IPS-18a (cell line): ENCODE measurements around the gene HEATR5A.
"Not testable (repeated sequence)": the region's sequence is repeated elsewhere in the genome, so short reads cannot be mapped to it uniquely, and the experiment has no call there.

Source experiments
- H3K27ac ChIP-seq: one replicate; pipeline ENCODE4 v1.5.1; 2013; ENCODE audit warnings: low read length
- H3K27me3 ChIP-seq: one replicate; pipeline ENCODE4 v1.6.1; 2013; ENCODE audit warnings: mild to moderate bottlenecking, low read length; ENCODE audit not compliant: control insufficient read depth, insufficient read depth
- H3K36me3 ChIP-seq: one replicate; pipeline ENCODE4 v1.6.1; 2013; ENCODE audit warnings: low read depth, low read length; ENCODE audit not compliant: control insufficient read depth
- H3K4me1 ChIP-seq: one replicate; pipeline ENCODE4 v1.6.1; 2013; ENCODE audit warnings: low read depth, low read length; ENCODE audit not compliant: control insufficient read depth
- H3K4me3 ChIP-seq: one replicate; pipeline ENCODE4 v1.5.1; 2013; ENCODE audit warnings: low read length
- H3K9ac ChIP-seq: one replicate; pipeline ENCODE4 v1.6.1; 2013; ENCODE audit warnings: mild to moderate bottlenecking, low read length, moderate library complexity
- H3K9me3 ChIP-seq: one replicate; pipeline ENCODE4 v1.6.1; 2013; ENCODE audit warnings: low read depth, low read length; ENCODE audit not compliant: control insufficient read depth

HEATR5A gene

DNA sequence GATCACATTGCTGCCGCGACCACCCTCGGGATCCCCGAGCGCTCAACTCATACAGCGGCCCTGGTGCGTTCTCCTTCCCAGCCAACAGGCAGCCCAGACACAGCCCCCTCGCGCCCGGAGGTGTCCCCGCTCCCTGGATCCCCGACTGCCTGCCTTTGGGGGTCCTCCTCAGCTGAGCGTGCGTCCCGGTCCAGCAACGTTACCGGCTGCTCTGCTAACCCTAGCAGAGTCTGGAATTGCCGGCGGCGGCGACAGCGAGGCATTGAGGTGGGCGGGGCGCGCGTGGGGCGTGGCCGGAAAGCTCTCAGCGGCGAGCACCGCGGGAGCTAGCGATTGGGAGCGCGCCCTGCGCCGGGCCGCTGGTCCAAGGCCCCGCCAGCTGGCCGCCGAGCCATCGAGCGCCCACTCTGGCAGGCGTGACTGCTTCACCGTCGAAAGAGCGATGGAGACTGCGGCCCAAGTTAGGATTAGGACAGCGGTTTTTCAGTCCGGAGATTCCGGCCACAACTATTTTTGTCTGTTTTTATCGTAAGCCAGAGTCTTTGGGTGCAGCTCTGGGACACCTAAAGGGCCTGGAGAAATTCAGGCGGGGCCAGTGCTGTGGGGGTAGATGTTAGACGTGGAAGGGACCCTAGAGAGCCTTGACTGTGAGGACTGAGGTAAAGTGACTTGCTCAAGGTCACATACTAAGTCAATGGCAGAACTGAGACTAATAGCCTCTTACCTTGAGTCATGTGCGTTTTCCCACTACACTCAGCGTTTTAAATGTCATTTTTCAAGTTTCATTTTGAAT is at the start of gene HEATR5A:
Gene HEATR5A (minus strand): TSS at position 232 of the 793 bp plus-strand sequence. CDS start 17,575 bp downstream, outside the sequence.
- H3K9ac ChIP-seq: peak within 1 kb of the TSS; percentile 70
- no peaks in the 10 kb centered on the region for H3K36me3 ChIP-seq
- H3K9me3 ChIP-seq: no peaks in the 10 kb centered on the region
- peaks cover 7% of the 10 kb centered on the region for H3K4me1 ChIP-seq
- H3K27ac ChIP-seq: no peak within 1 kb of the TSS
- no peaks in the 10 kb centered on the region for H3K27me3 ChIP-seq
- H3K4me3 ChIP-seq: peak within 1 kb of the TSS; percentile 94

DNA sequence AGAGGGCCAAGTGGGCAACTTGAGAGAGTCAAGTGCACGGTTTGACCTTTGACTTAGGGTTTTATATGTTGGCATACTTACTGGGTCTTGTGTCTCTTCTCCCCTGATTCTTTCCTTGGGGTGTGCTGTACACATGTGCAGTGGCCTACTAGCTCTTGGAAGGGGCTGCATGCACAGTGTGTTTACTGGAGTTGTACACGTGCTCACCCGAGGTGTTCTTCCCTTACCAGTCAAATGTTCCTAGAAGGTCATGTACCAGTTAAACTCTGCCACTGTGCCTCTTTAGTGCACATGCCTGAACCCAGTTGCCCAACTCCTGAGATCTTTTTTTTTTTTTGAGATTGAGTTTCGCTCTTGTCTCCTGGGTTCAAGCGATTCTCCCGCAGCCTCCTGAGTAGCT is 46.2 kb upstream of the HEATR5A start:
- no peak overlapping the region for H3K9ac ChIP-seq
- H3K4me3 ChIP-seq: no peak overlapping the region
- no peaks in the 10 kb centered on the region for H3K4me1 ChIP-seq

GRCh38 chr14:31465111-31465510 is 44.8 kb upstream of the HEATR5A start:
- Histone ChIP-seq H3K9ac (no peak overlapping the region), H3K27ac (no peak overlapping the region), H3K36me3 (no peaks in the 10 kb centered on the region), H3K27me3 (no peaks in the 10 kb centered on the region), H3K4me3 (no peak overlapping the region), H3K4me1 (no peaks in the 10 kb centered on the region), H3K9me3 (no peaks in the 10 kb centered on the region)

More for the DNA sequence above, 46.2 kb upstream of the HEATR5A start:
- Histone ChIP-seq H3K36me3 (no peaks in the 10 kb centered on the region), H3K27ac (no peak overlapping the region), H3K9me3 (no peaks in the 10 kb centered on the region), H3K27me3 (no peaks in the 10 kb centered on the region)

DNA sequence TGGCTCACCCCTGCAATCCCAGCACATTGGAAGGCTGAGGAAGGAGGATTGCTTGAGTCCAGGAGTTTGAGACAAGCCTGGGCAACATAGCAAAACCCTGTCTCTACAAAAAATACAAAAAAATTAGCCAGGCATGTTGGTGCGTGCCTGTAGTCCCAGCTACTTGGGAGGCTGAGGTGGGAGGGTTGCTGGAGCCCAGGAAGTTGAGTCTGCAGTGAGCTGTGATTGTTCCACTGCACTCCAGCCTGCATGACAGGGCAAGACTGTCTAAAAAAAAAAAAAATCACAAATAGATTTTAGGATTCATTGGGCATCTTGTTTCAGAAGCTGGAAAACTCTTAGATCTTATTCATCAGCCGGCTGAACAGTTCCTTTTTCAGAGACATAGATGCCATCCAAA is 42.1 kb upstream of the HEATR5A start:
- not testable (repeated sequence) for H3K27ac ChIP-seq, H3K9me3 ChIP-seq, H3K27me3 ChIP-seq, H3K4me3 ChIP-seq, H3K9ac ChIP-seq, H3K36me3 ChIP-seq, H3K4me1 ChIP-seq

GRCh38 chr14:31461545-31461944 is 41.2 kb upstream of the HEATR5A start:
- Histone ChIP-seq H3K4me3 (no peak overlapping the region), H3K9me3 (no peaks in the 10 kb centered on the region), H3K9ac (no peak overlapping the region), H3K36me3 (no peaks in the 10 kb centered on the region), H3K27ac (no peak overlapping the region), H3K4me1 (peaks cover 9% of the 10 kb centered on the region), H3K27me3 (no peaks in the 10 kb centered on the region)

DNA sequence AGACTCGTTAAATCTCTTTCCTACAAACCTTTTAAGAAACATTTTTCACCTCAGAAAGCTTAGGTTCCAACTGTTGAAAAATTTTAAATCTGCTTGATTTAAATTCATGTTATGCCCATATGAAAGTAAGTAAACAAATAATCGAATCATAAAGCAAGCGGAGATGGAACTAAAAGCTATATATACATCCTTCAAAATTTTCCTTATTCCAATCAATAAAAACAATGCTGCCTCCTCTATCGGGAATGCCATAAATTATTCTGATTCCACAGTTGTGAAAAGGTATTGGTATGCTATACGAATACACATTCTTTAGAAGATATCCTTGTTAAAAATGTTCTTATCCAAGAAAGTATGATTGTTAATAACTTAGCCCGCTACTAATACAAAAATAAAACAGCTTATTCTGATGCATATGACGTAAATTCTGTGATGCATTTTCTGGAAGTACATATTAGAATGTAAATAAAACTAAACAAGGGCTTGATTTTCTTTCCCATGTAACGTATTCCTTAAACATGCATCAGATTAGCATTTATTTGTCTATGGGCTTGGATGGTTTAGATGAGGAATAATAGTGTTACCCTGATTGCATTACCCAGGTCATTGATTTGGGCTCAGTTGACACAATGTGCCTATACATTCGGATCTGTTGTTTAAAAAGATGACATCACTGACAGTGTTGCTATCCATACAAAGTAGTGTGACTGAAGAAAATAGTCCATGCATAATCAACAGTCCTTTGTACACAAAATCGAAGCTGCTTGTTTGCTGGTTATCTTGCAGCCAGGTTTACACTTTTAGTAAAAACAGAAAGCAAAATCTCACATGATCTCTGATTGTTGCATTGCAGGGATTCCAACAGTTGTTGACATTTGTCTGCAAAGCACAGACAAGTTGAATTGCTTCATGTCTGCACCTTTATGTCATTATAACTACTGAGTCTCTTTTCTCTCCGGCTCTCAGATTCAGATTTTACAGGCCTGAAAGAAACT is 37.6 kb upstream of the HEATR5A start:
- Histone ChIP-seq H3K9me3 (no peaks in the 10 kb centered on the region), H3K9ac (peak overlapping the region; percentile 94), H3K27me3 (no peaks in the 10 kb centered on the region), H3K27ac (no peak overlapping the region), H3K36me3 (peaks cover 2% of the 10 kb centered on the region), H3K4me1 (peaks cover 9% of the 10 kb centered on the region), H3K4me3 (peak overlapping the region; percentile 99)

DNA sequence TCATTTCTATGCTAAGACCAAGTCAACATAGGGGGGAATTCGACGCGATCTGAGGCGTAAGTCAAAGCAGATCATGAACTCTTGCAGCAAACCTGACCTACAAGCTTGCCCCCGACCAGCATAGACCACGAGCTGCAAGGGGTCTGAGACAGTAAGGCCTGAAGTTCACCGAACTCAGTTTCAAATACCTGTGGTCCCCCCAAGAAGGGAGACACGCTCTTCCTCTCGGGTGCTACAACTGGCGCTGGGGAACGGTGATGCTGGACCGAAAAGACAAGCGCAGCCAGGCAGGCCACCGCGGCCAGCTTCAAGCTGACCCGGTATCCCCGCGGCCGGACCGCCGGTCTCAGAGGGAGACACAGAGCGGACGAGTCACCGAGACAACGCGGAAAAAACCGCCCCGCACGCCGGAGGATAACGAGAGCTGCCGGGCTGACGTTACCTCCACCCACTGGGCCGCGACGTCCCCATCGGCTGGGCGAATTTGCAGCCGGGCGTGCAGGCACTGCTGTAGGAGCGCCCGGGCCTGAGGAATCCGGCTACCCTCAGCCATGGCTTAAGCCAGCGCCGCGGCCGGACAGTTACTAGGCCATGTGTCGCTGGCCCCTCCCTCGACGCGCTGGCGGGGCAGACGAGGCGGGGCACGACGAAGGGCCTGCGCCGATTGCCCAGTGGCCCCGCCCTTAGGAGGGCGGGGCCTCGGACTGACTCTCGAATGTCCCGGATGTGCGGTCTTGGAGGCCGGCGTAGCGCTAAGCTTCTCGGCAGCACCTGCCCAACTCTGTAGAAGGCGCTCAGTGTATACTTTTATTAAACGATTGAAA is 36.7 kb upstream of the HEATR5A start, which contains the start of gene DTD2:
Gene DTD2 (minus strand): TSS at position 666 of the 824 bp plus-strand sequence. CDS start 113 bp downstream, at position 553.
- Histone ChIP-seq H3K9me3 (no peaks in the 10 kb centered on the region), H3K4me1 (peaks cover 9% of the 10 kb centered on the region), H3K36me3 (peaks cover 8% of the 10 kb centered on the region), H3K4me3 (peak within 1 kb of the TSS; percentile 99), H3K27ac (peak within 1 kb of the TSS; percentile 94), H3K9ac (peak within 1 kb of the TSS; percentile 94), H3K27me3 (no peaks in the 10 kb centered on the region)

GRCh38 chr14:31449971-31450610 is 29.7 kb upstream of the HEATR5A start:
- Histone ChIP-seq H3K9ac (no peak overlapping the region), H3K27me3 (no peaks in the 10 kb centered on the region), H3K27ac (no peak overlapping the region), H3K4me1 (no peaks in the 10 kb centered on the region), H3K9me3 (no peaks in the 10 kb centered on the region), H3K36me3 (peaks cover 12% of the 10 kb centered on the region), H3K4me3 (no peak overlapping the region)

GRCh38 chr14:31449136-31449535 is 28.8 kb upstream of the HEATR5A start:
- H3K36me3 ChIP-seq: peaks cover 12% of the 10 kb centered on the region

GRCh38 chr14:31445703-31446102 is 25.4 kb upstream of the HEATR5A start:
- Histone ChIP-seq H3K27me3 (no peaks in the 10 kb centered on the region), H3K9ac (no peak overlapping the region), H3K27ac (no peak overlapping the region), H3K4me1 (no peaks in the 10 kb centered on the region), H3K9me3 (no peaks in the 10 kb centered on the region), H3K36me3 (no peaks in the 10 kb centered on the region), H3K4me3 (no peak overlapping the region)

More at GRCh38 chr14:31449136-31449535, 28.8 kb upstream of the HEATR5A start:
- Histone ChIP-seq H3K9ac (no peak overlapping the region), H3K9me3 (no peaks in the 10 kb centered on the region), H3K4me3 (no peak overlapping the region), H3K27ac (no peak overlapping the region), H3K27me3 (no peaks in the 10 kb centered on the region), H3K4me1 (no peaks in the 10 kb centered on the region)
